ENCODE data around the gene FEM1C.

The FEM1C gene

GRCh38 chr5:115470921-115471320 is 73.7 kb downstream of the FEM1C start:
- H3K9ac ChIP-seq (ENCODE audit: low read depth, low read length, poor library complexity, severe bottlenecking): no peak overlapping the region
- no peaks in the 10 kb centered on the region for H3K27me3 ChIP-seq (ENCODE audit: insufficient read depth, low read length, poor library complexity, severe bottlenecking)
- H3K4me3 ChIP-seq (ENCODE audit: low read length, poor library complexity, severe bottlenecking): no peak overlapping the region
- no peaks in the 10 kb centered on the region for H3K4me1 ChIP-seq (ENCODE audit: insufficient read depth, low read length, poor library complexity, severe bottlenecking)
- no peaks in the 10 kb centered on the region for H3F3A ChIP-seq (ENCODE audit: low read depth)
- no peak overlapping the region for H2AFZ ChIP-seq (ENCODE audit: low read length)
- H3K36me3 ChIP-seq (ENCODE audit: insufficient read depth, low read length): no peaks in the 10 kb centered on the region
- no peak overlapping the region for H3K4me2 ChIP-seq (ENCODE audit: low read depth, low read length, poor library complexity, severe bottlenecking)
- H3K9me2 ChIP-seq (replicated peaks; ENCODE audit: low read depth, low read length): no peaks in the 10 kb centered on the region
- TF ChIP-seq EZH2phosphoT487 (IDR thresholded peaks at IDR 0.05; ENCODE audit: borderline replicate concordance) (no peak), CTCF (conservative IDR thresholded peaks at IDR 0.05; ENCODE audit: low read length) (no peak)
- no peaks in the 10 kb centered on the region for H4K20me1 ChIP-seq (ENCODE audit: insufficient read depth, low read length, poor library complexity, severe bottlenecking)
- no peaks in the 10 kb centered on the region for H3K79me2 ChIP-seq (ENCODE audit: insufficient read depth, low read length)
- no peaks in the 10 kb centered on the region for H3K9me3 ChIP-seq (ENCODE audit: insufficient read depth, low read depth, low read length)
